ENCODE data around the gene CFAP300. TPM values are rescaled to one million over a fixed set of nuclear protein-coding genes. Genes with fewer than 3 reads are reported as not detected.

Gene CFAP300
- total and polyA plus RNA-seq, 8 donors: 0.32 to 1.4 (median 0.72) TPM

GRCh38 chr11:102112509-102112821 is 65.2 kb downstream of the CFAP300 start:
- Histone ChIP-seq H3K27me3 (no peaks in the 10 kb centered on the region), H3K27ac (peak overlapping the region; percentile 86 to 96 (median 93)), H3K9me3 (no peaks in the 10 kb centered on the region), H3K4me3 (peak overlapping the region; percentile 65 to 86 (median 73)), H3K36me3 (no peaks in the 10 kb centered on the region), H3K4me1 (peaks cover 18 to 26% (median 19%) of the 10 kb centered on the region in 3 donors)
- FAIRE-seq (no peak), DNase-seq (no peak), ATAC-seq (no peak)
- intact Hi-C loops (cut with DNase I): no loop called here
- no peak for TF ChIP-seq CTCF (IDR thresholded peaks at IDR 0.05)
- 39 to 40% methylated on average over 5 of the region's 5 CpGs for WGBS, 2 donors

- ATAC-seq (no peak), FAIRE-seq (no peak), DNase-seq (no peak)
- 74 to 78% methylated on average over 4 of the region's 4 CpGs for WGBS, 2 donors
- H3K9me3 ChIP-seq: no peaks in the 10 kb centered on the region
- intact Hi-C loops (cut with DNase I): no loop called here
- H3K36me3 ChIP-seq: no peaks in the 10 kb centered on the region
- H3K4me1 ChIP-seq: peaks cover 19 to 26% (median 22%) of the 10 kb centered on the region in 3 donors
- H3K27ac ChIP-seq: no peak overlapping the region
- TF ChIP-seq CTCF (IDR thresholded peaks at IDR 0.05): no peak
- no peaks in the 10 kb centered on the region for H3K27me3 ChIP-seq
- no peak overlapping the region for H3K4me3 ChIP-seq
Measured at GRCh38 chr11:102114032-102114431, 66.8 kb downstream of the CFAP300 start.

- intact Hi-C loops (cut with DNase I): no loop called here
- ATAC-seq: peak; percentile 53 to 68 (median 61)
- peak overlapping the region in 2 of 4 donors; percentile 30 to 54 for H3K27ac ChIP-seq
Measured at GRCh38 chr11:102115557-102115956, 68.3 kb downstream of the CFAP300 start.

GRCh38 chr11:102116453-102117205 is 69.4 kb downstream of the CFAP300 start:
- Histone ChIP-seq H3K9me3 (no peaks in the 10 kb centered on the region), H3K27ac (peak overlapping the region in 2 of 4 donors; percentile 30 to 54), H3K4me1 (peaks cover 19 to 38% (median 22%) of the 10 kb centered on the region in 3 donors), H3K27me3 (no peaks in the 10 kb centered on the region), H3K4me3 (no peak overlapping the region), H3K36me3 (no peaks in the 10 kb centered on the region)
- intact Hi-C loops (cut with DNase I): no loop called here
- peak; percentile 43 for FAIRE-seq
- peak in 1 of 4 donors; percentile 14 for ATAC-seq
- no peak for DNase-seq
- 39 to 44% methylated on average over 2 of the region's 2 CpGs for WGBS, 2 donors
- no peak for TF ChIP-seq CTCF (IDR thresholded peaks at IDR 0.05)

More at GRCh38 chr11:102115557-102115956, 68.3 kb downstream of the CFAP300 start:
- H3K36me3 ChIP-seq: no peaks in the 10 kb centered on the region
- no peaks in the 10 kb centered on the region for H3K27me3 ChIP-seq
- no peak overlapping the region for H3K4me3 ChIP-seq
- no peak for TF ChIP-seq CTCF (IDR thresholded peaks at IDR 0.05)
- no peaks in the 10 kb centered on the region for H3K9me3 ChIP-seq
- peaks cover 19 to 38% (median 22%) of the 10 kb centered on the region in 3 donors for H3K4me1 ChIP-seq
- DNase-seq (peak in 3 of 6 donors; percentile 13 to 26 (median 20)), FAIRE-seq (peak; percentile 69)

- FAIRE-seq (no peak), ATAC-seq (no peak), DNase-seq (no peak)
- 48 to 55% methylated on average over 4 of the region's 4 CpGs for WGBS, 2 donors
- H3K4me3 ChIP-seq: no peak overlapping the region
- no peaks in the 10 kb centered on the region for H3K27me3 ChIP-seq
- intact Hi-C loops (cut with DNase I): no loop called here
- no peaks in the 10 kb centered on the region for H3K36me3 ChIP-seq
- H3K27ac ChIP-seq: no peak overlapping the region
- TF ChIP-seq CTCF (IDR thresholded peaks at IDR 0.05): no peak
- no peaks in the 10 kb centered on the region for H3K9me3 ChIP-seq
- H3K4me1 ChIP-seq: peaks cover 19 to 38% (median 22%) of the 10 kb centered on the region in 3 donors
Measured at GRCh38 chr11:102117472-102118113, 70.4 kb downstream of the CFAP300 start.

Measured in pancreas (tissue), 10 donors.